ENCODE measurements around the gene OR2T2. TPM values are rescaled to one million over a fixed set of nuclear protein-coding genes. Genes with fewer than 3 reads are reported as not detected.
"Not testable (repeated sequence)": the region's sequence is repeated elsewhere in the genome, so short reads cannot be mapped to it uniquely, and the experiment has no call there.

Gene OR2T2
- total RNA-seq, 1 experiment from 2014 or later = not detected

- H3K36me3 Mint-ChIP-seq (ENCODE audit: insufficient read depth, unreplicated experiment); H3K27me3 ChIP-seq (replicated peaks; ENCODE audit: control insufficient read depth, insufficient read depth, low read length); intact Hi-C loops (cut with micrococcal nuclease; ENCODE audit: unreplicated experiment); H3K4me1 Mint-ChIP-seq (ENCODE audit: low read depth, unreplicated experiment); CTCF ChIA-PET; H3K27me3 Mint-ChIP-seq (ENCODE audit: insufficient read depth, unreplicated experiment); H3K9me3 ChIP-seq; H3K27ac Mint-ChIP-seq (ENCODE audit: unreplicated experiment); POLR2A ChIA-PET; H3K4me1 ChIP-seq; DNase-seq; H3K9me3 Mint-ChIP-seq (ENCODE audit: unreplicated experiment); BruUV-seq (replicated peaks); H3K4me3 Mint-ChIP-seq (ENCODE audit: unreplicated experiment); H3K4me3 ChIP-seq (ENCODE audit: low read depth, low read length); H3K36me3 ChIP-seq (ENCODE audit: control insufficient read depth, insufficient read depth, low read length): not testable (repeated sequence)
Observed at GRCh38 chr1:248449821-248450465, 4.5 kb downstream of the OR2T2 start.

DNA sequence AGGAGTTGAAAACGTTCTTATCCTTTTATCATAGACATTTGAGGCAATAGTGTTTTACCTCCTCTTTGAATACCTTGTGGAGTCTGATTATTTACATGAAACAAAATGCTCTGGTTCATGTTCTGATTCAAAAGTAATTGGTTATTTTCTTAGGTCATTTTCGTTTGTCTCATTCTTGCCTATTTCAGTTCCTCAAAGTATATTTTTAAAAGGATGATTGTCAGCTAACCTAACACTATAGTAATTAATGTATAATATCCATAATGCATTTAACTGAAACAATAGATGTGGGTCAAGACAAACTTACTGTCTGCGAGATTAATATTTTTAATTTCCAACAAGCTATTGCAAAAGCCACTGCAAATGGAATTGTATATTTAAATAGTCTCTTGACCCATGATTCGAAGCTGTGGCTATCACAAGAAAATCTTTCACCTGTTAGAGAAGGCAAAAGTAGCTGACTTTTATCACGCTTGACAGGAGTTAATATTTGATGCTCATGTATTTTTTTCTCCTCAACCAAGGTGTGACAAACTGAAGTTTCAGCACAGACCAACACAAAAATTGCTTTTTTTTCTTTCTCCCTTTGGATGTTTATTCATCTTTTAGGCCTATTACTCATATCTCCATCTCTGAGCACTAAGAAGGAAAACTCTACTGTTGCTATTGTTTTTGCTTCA lies 5.2 kb downstream of the OR2T2 start:
- H3K9me3 Mint-ChIP-seq (ENCODE audit: unreplicated experiment); H3K4me3 Mint-ChIP-seq (ENCODE audit: unreplicated experiment); H3K27me3 Mint-ChIP-seq (ENCODE audit: insufficient read depth, unreplicated experiment); H3K4me3 ChIP-seq (ENCODE audit: low read depth, low read length); BruUV-seq (replicated peaks); H3K27me3 ChIP-seq (replicated peaks; ENCODE audit: control insufficient read depth, insufficient read depth, low read length); CTCF ChIA-PET; intact Hi-C loops (cut with micrococcal nuclease; ENCODE audit: unreplicated experiment); H3K36me3 ChIP-seq (ENCODE audit: control insufficient read depth, insufficient read depth, low read length); DNase-seq; H3K4me1 Mint-ChIP-seq (ENCODE audit: low read depth, unreplicated experiment); POLR2A ChIA-PET; H3K9me3 ChIP-seq; H3K4me1 ChIP-seq; H3K27ac Mint-ChIP-seq (ENCODE audit: unreplicated experiment); H3K36me3 Mint-ChIP-seq (ENCODE audit: insufficient read depth, unreplicated experiment): not testable (repeated sequence)

- H3K27ac Mint-ChIP-seq (ENCODE audit: unreplicated experiment); H3K4me1 Mint-ChIP-seq (ENCODE audit: low read depth, unreplicated experiment); intact Hi-C loops (cut with micrococcal nuclease; ENCODE audit: unreplicated experiment); CTCF ChIA-PET; BruUV-seq (replicated peaks); H3K27me3 Mint-ChIP-seq (ENCODE audit: insufficient read depth, unreplicated experiment); POLR2A ChIA-PET; H3K36me3 ChIP-seq (ENCODE audit: control insufficient read depth, insufficient read depth, low read length); H3K27me3 ChIP-seq (replicated peaks; ENCODE audit: control insufficient read depth, insufficient read depth, low read length); H3K4me3 ChIP-seq (ENCODE audit: low read depth, low read length); H3K9me3 Mint-ChIP-seq (ENCODE audit: unreplicated experiment); H3K9me3 ChIP-seq; DNase-seq; H3K4me1 ChIP-seq; H3K36me3 Mint-ChIP-seq (ENCODE audit: insufficient read depth, unreplicated experiment); H3K4me3 Mint-ChIP-seq (ENCODE audit: unreplicated experiment): not testable (repeated sequence)
Observed at GRCh38 chr1:248453619-248454018, 8.2 kb downstream of the OR2T2 start.

DNA sequence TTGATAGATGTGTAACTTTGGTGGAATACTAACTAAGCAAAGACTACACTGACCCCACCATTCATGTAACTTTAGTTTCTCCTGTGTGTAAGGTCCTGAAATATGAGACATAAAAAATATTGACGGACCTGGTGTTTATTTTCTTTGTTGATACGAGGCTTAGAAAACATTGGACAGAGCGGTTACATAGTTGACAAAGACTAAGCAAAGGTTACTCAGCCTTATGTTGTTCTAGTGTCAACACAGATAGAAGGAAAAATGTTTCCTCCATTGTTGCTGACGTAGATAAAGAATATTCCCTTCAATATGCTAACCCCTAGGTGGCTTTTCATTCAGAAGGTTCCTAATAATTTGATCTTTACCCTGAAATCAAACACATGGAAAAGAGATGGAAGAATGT lies 9.6 kb downstream of the OR2T2 start:
- H3K27me3 Mint-ChIP-seq (ENCODE audit: insufficient read depth, unreplicated experiment); intact Hi-C loops (cut with micrococcal nuclease; ENCODE audit: unreplicated experiment); H3K4me3 Mint-ChIP-seq (ENCODE audit: unreplicated experiment); H3K9me3 ChIP-seq; H3K27me3 ChIP-seq (replicated peaks; ENCODE audit: control insufficient read depth, insufficient read depth, low read length); H3K27ac Mint-ChIP-seq (ENCODE audit: unreplicated experiment); POLR2A ChIA-PET; DNase-seq; H3K36me3 Mint-ChIP-seq (ENCODE audit: insufficient read depth, unreplicated experiment); H3K4me3 ChIP-seq (ENCODE audit: low read depth, low read length); H3K4me1 ChIP-seq; H3K36me3 ChIP-seq (ENCODE audit: control insufficient read depth, insufficient read depth, low read length); CTCF ChIA-PET; H3K9me3 Mint-ChIP-seq (ENCODE audit: unreplicated experiment); H3K4me1 Mint-ChIP-seq (ENCODE audit: low read depth, unreplicated experiment); BruUV-seq (replicated peaks): not testable (repeated sequence)

- H3K9me3 ChIP-seq; H3K36me3 ChIP-seq (ENCODE audit: control insufficient read depth, insufficient read depth, low read length); H3K27me3 Mint-ChIP-seq (ENCODE audit: insufficient read depth, unreplicated experiment); H3K27me3 ChIP-seq (replicated peaks; ENCODE audit: control insufficient read depth, insufficient read depth, low read length); H3K4me3 ChIP-seq (ENCODE audit: low read depth, low read length); H3K4me1 ChIP-seq; CTCF ChIA-PET; POLR2A ChIA-PET; H3K36me3 Mint-ChIP-seq (ENCODE audit: insufficient read depth, unreplicated experiment); DNase-seq; intact Hi-C loops (cut with micrococcal nuclease; ENCODE audit: unreplicated experiment); H3K27ac Mint-ChIP-seq (ENCODE audit: unreplicated experiment); H3K4me1 Mint-ChIP-seq (ENCODE audit: low read depth, unreplicated experiment); H3K9me3 Mint-ChIP-seq (ENCODE audit: unreplicated experiment); BruUV-seq (replicated peaks); H3K4me3 Mint-ChIP-seq (ENCODE audit: unreplicated experiment): not testable (repeated sequence)
Observed at GRCh38 chr1:248456635-248457034, 11.2 kb downstream of the OR2T2 start.

DNA sequence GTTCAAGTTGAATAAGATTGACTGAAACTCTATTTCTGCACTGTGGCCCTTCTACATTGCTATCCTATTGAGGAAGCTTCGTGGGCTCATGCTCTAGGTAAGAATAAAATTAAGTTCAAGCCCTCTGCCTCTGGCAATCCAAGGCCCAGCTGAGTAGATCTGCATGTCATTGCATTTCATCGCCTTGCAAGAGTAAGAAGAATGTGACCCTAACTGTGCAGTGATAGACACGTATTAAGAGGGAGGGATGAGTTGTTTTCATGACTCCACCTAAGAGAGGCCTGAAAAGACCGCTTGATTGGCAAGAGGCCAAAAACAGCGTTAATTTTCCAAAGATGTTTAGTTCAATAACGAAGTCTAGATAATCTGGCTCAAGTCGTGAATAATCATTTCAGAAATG lies 13.7 kb downstream of the OR2T2 start:
- H3K4me1 Mint-ChIP-seq (ENCODE audit: low read depth, unreplicated experiment); BruUV-seq (replicated peaks); H3K9me3 ChIP-seq; H3K36me3 Mint-ChIP-seq (ENCODE audit: insufficient read depth, unreplicated experiment); H3K4me3 Mint-ChIP-seq (ENCODE audit: unreplicated experiment); H3K4me3 ChIP-seq (ENCODE audit: low read depth, low read length); intact Hi-C loops (cut with micrococcal nuclease; ENCODE audit: unreplicated experiment); H3K36me3 ChIP-seq (ENCODE audit: control insufficient read depth, insufficient read depth, low read length); H3K27me3 Mint-ChIP-seq (ENCODE audit: insufficient read depth, unreplicated experiment); H3K9me3 Mint-ChIP-seq (ENCODE audit: unreplicated experiment); H3K4me1 ChIP-seq; H3K27ac Mint-ChIP-seq (ENCODE audit: unreplicated experiment); H3K27me3 ChIP-seq (replicated peaks; ENCODE audit: control insufficient read depth, insufficient read depth, low read length); POLR2A ChIA-PET; CTCF ChIA-PET; DNase-seq: not testable (repeated sequence)
